A549 (cell line): ENCODE data around the gene PLEKHH3. TPM values are rescaled to one million over a fixed set of nuclear protein-coding genes. Genes with fewer than 3 reads are reported as not detected.

Source experiments
- ATAC-seq, 2 experiments: fragments of 200-7000 bp in 1 of 2; fragments of >200 bp in 1 of 2; cut with Nextera tagmentation in 1 of 2; cut with Tn5 transposase in 1 of 2; 3 replicates each; pipeline versions ENCODE4 v1.8.0 to v1.9.1; 2018 to 2020; ENCODE audit warnings: mild to moderate bottlenecking in 1 of 2, moderate library complexity in 1 of 2
- CTCF ChIA-PET: fragments of 300-600 bp; sonication (Branson Sonifier 250); formaldehyde crosslinking; extraction: SDS; loops from one replicate; lab custom pipeline; 2021; ENCODE audit warnings: antibody characterized with exemption, inconsistent platforms; lab: Yijun Ruan, JAX
- POLR2A ChIA-PET: fragments of 350-600 bp; formaldehyde crosslinking; extraction: SDS; loops from one replicate; lab custom pipeline; 2021; ENCODE audit warnings: antibody characterized with exemption, inconsistent platforms; lab: Yijun Ruan, JAX
- DNase-seq, 2 experiments: peaks; one replicate each; pipeline versions ENCODE4 v3.0.0 to v3.0.0-alpha.2; 2011 to 2016; ENCODE audit warnings: low read depth in 1 of 2, low spot score in 1 of 2
- FAIRE-seq: peaks from 2 replicates; lab custom pipeline; 2011; peaks lifted over from hg19 to GRCh38; lab: Jason Lieb, UNC
- H3K27ac ChIP-seq, 2 experiments: fragments of >200 bp; sonication (Bioruptor Twin); formaldehyde crosslinking; 3 replicates each; pipeline ENCODE4 v1.5.1; 2016 to 2017
- H3K4me1 ChIP-seq: fragments of >200 bp; sonication (Bioruptor Twin); formaldehyde crosslinking; 3 replicates; pipeline ENCODE4 v1.6.1; 2016
- H3K4me2 ChIP-seq: fragments of >200 bp; sonication (Bioruptor Twin); formaldehyde crosslinking; 3 replicates; pipeline ENCODE4 v1.6.1; 2016
- H3K4me3 ChIP-seq: fragments of >200 bp; sonication (Bioruptor Twin); formaldehyde crosslinking; 3 replicates; pipeline ENCODE4 v1.5.1; 2016
- H3K9me3 ChIP-seq: fragments of >200 bp; sonication (Bioruptor Twin); formaldehyde crosslinking; 3 replicates; pipeline ENCODE4 v1.6.1; 2016
- CBX8 ChIP-seq: fragments of 200-600 bp; sonication (generic); IDR thresholded peaks from 2 replicates; pipeline ENCODE4 v1.6.1; 2016
- CHD2 ChIP-seq: fragments of 150-350 bp; IDR thresholded peaks from 2 replicates; pipeline ENCODE4 v1.6.1; 2014; ENCODE audit warnings: low read length; ENCODE audit not compliant: partially characterized antibody
- E2F6 ChIP-seq: IDR thresholded peaks from 2 replicates; pipeline ENCODE4 v1.6.1; 2012; ENCODE audit warnings: low read depth, borderline replicate concordance
- EHMT2 ChIP-seq: fragments of 200-600 bp; sonication (generic); IDR thresholded peaks from 2 replicates; pipeline ENCODE4 v1.6.1; 2016; ENCODE audit warnings: antibody characterized with exemption, low read depth, mild to moderate bottlenecking, moderate library complexity
- EP300 ChIP-seq, 2 experiments: fragments of >200 bp; sonication (Bioruptor Twin); formaldehyde crosslinking; IDR thresholded peaks; 2 replicates in 1 of 2; 3 replicates in 1 of 2; pipeline ENCODE4 v1.6.1; 2016 to 2017
- FOSB ChIP-seq: fragments of 250-450 bp; sonication (Bioruptor Pico); IDR thresholded peaks from 2 replicates; pipeline ENCODE4 v1.5.0; 2020; ENCODE audit warnings: mild to moderate bottlenecking, moderate library complexity
- HDAC2 ChIP-seq: fragments of 200-600 bp; sonication (generic); IDR thresholded peaks from 2 replicates; pipeline ENCODE4 v1.6.1; 2016
- HOXA7 ChIP-seq: fragments of 250-450 bp; sonication (Bioruptor Pico); IDR thresholded peaks from 2 replicates; pipeline ENCODE4 v1.5.0; 2020; ENCODE audit warnings: mild to moderate bottlenecking, moderate library complexity
- HOXB13 ChIP-seq: fragments of 250-450 bp; sonication (Bioruptor Pico); IDR thresholded peaks from 2 replicates; pipeline ENCODE4 v1.5.0; 2020; ENCODE audit warnings: low read depth, mild to moderate bottlenecking, moderate library complexity
- MAX ChIP-seq: IDR thresholded peaks from 2 replicates; pipeline ENCODE4 v1.6.1; 2012
- MAZ ChIP-seq: fragments of 150-350 bp; IDR thresholded peaks from 2 replicates; pipeline ENCODE4 v1.6.1; 2014; ENCODE audit warnings: antibody characterized with exemption, low read depth, low read length, borderline replicate concordance
- MYC ChIP-seq: IDR thresholded peaks from 2 replicates; pipeline ENCODE4 v1.6.1; 2012; ENCODE audit warnings: mild to moderate bottlenecking, inconsistent platforms, low read length, improper control_type of control experiment, borderline replicate concordance
- POLR2A ChIP-seq: IDR thresholded peaks from 2 replicates; pipeline ENCODE4 v1.6.1; 2012; ENCODE audit warnings: mild to moderate bottlenecking, low read length
- RAD21 ChIP-seq, 2 experiments: fragments of >200 bp in 1 of 2; sonication (Bioruptor Twin) in 1 of 2; formaldehyde crosslinking in 1 of 2; IDR thresholded peaks in 1 of 2; conservative IDR thresholded peaks in 1 of 2; 2 replicates in 1 of 2; 3 replicates in 1 of 2; pipeline ENCODE4 v1.6.1; 2012 to 2018; ENCODE audit warnings: inconsistent platforms in 1 of 2
- RARB ChIP-seq: fragments of 250-450 bp; sonication (Bioruptor Pico); IDR thresholded peaks from 2 replicates; pipeline ENCODE4 v1.8.0; 2021; ENCODE audit warnings: mild to moderate bottlenecking, moderate library complexity
- REST ChIP-seq: fragments of 200-600 bp; sonication (generic); IDR thresholded peaks from 2 replicates; pipeline ENCODE4 v1.6.1; 2016; ENCODE audit warnings: antibody characterized with exemption, mild to moderate bottlenecking, moderate library complexity
- RFX5 ChIP-seq: fragments of 450-650 bp; IDR thresholded peaks from 2 replicates; pipeline ENCODE4 v1.7.1; 2014; ENCODE audit warnings: antibody characterized with exemption, mild to moderate bottlenecking, moderate library complexity
- SREBF2 ChIP-seq: fragments of 450-650 bp; IDR thresholded peaks from 2 replicates; pipeline ENCODE4 v1.6.1; 2014; ENCODE audit warnings: mild to moderate bottlenecking, moderate library complexity
- TFCP2L1 ChIP-seq: fragments of 250-450 bp; sonication (Bioruptor Pico); IDR thresholded peaks from 2 replicates; pipeline ENCODE4 v1.5.0; 2021; ENCODE audit warnings: mild to moderate bottlenecking
- USF2 ChIP-seq: fragments of 450-650 bp; IDR thresholded peaks from 2 replicates; pipeline ENCODE4 v1.6.1; 2014; ENCODE audit warnings: antibody characterized with exemption
- ZFP36 ChIP-seq: fragments of 450-650 bp; IDR thresholded peaks from 2 replicates; pipeline ENCODE4 v1.6.1; 2014; ENCODE audit warnings: borderline replicate concordance; ENCODE audit not compliant: partially characterized antibody
- WGBS: methylation state at CpG from one replicate; pipeline ENCODE4 v1.1.6; 2017; ENCODE audit errors: missing lambda C conversion rate; 5-methylcytosine and 5-hydroxymethylcytosine counted together
- polyA plus RNA-seq, 4 experiments: library from polyadenylated mRNA; depleted of rRNA in 3 of 4; stranded (reverse); fragments of >200 nt; fragmentation: RNase III in 1 of 4; extraction: RNeasy Plus Mini Kit Qiagen cat#74134 plus additional on column Dnase treatment in 1 of 4; gene quantifications; 2 replicates in 3 of 4; 3 replicates in 1 of 4; pipeline ENCODE4 v1.2.3, GENCODE V29; 2011 to 2017

PLEKHH3 gene
- polyA plus RNA-seq, 2 of the 4 experiments (the other 2 are of a cell fraction): 5.5 to 14.0 TPM

GRCh38 chr17:42677012-42677857 is 441 bp upstream of the PLEKHH3 start (continued):
- peak in 1 of 2 experiments; percentile 18; a peak in 1 of 5 replicates for TF ChIP-seq EP300 (IDR thresholded peaks at IDR 0.05)
- peak; percentile 92 for TF ChIP-seq USF2
- TF ChIP-seq, all 56 proteins: peak for 10

- DNase-seq (peak; percentile 47 to 58), FAIRE-seq (no peak), ATAC-seq (peak; percentile 1 to 3; a peak in 2 of 6 replicates)
- H3K4me3 ChIP-seq: peak overlapping the region; percentile 87
- peak overlapping the region; percentile 93 to 95 for H3K27ac ChIP-seq
- peaks cover 47% of the 10 kb centered on the region for H3K4me1 ChIP-seq
- POLR2A ChIA-PET: interaction anchor here (0.8 to 4.9 kb wide), 7 partner anchors 8 to 140 kb away, joined by 3 to 63 read pairs (median 8); partner anchors contain the start of genes NAGLU, PSMC3IP, RETREG3 and TUBG1
- CTCF ChIA-PET: interaction anchor here (0.7 to 15.7 kb wide), 21 partner anchors 9 to 111 kb away, joined by 3 to 394 read pairs (median 5); partner anchors contain the start of genes PSMC3IP, RETREG3, TUBG1 and TUBG2
- 5% methylated on average over 10 of the region's 43 CpGs for WGBS
- no peaks in the 10 kb centered on the region for H3K9me3 ChIP-seq
- H3K4me2 ChIP-seq: peak overlapping the region; percentile 99
- TF ChIP-seq MAX: 0 out of 2 replicates have a peak, but pooled peaks have one; percentile 16
- TF ChIP-seq POLR2A: 0 out of 2 replicates have a peak, but pooled peaks have one; percentile 17
- TF ChIP-seq MYC: 0 out of 2 replicates have a peak, but pooled peaks have one; percentile 10
- peak; percentile 58; the same call in 1 of the 2 replicates for TF ChIP-seq REST
- peak; percentile 63 for TF ChIP-seq E2F6
- no peak for TF ChIP-seq HOXB13 (CRISPR knock-in tag)
- TF ChIP-seq ZFP36: no peak
- no peak for TF ChIP-seq HDAC2
- TF ChIP-seq MAZ: 0 out of 2 replicates have a peak, but pooled peaks have one; percentile 44
- TF ChIP-seq TFCP2L1 (CRISPR knock-in tag): 0 out of 2 replicates have a peak, but pooled peaks have one; percentile 22
- no peak for TF ChIP-seq HOXA7 (CRISPR knock-in tag)
- TF ChIP-seq, all 56 proteins: peak for 7
Measured at GRCh38 chr17:42675965-42676423, 800 bp downstream of the PLEKHH3 start.

GRCh38 chr17:42675348-42675964 is 1.3 kb downstream of the PLEKHH3 start:
- 16% methylated on average over 11 of the region's 27 CpGs for WGBS
- Histone ChIP-seq H3K27ac (peak overlapping the region; percentile 93 to 95), H3K9me3 (no peaks in the 10 kb centered on the region), H3K4me2 (peak overlapping the region; percentile 99), H3K4me1 (peaks cover 47% of the 10 kb centered on the region), H3K4me3 (peak overlapping the region; percentile 87)
- CTCF ChIA-PET: interaction anchor here (0.7 to 15.7 kb wide), 18 partner anchors 8 to 95 kb away, joined by 3 to 394 read pairs (median 4); partner anchors contain the start of genes PSMC3IP and TUBG2
- POLR2A ChIA-PET: interaction anchor here (1.8 to 4.9 kb wide), 4 partner anchors 8 to 98 kb away, joined by 8 to 63 read pairs (median 47); partner anchors contain the start of genes PSMC3IP, RETREG3 and TUBG1
- FAIRE-seq: no peak
- no peak for DNase-seq
- TF ChIP-seq EHMT2 (no peak), RAD21 (conservative IDR thresholded peaks at IDR 0.05 in 1 of 2, IDR thresholded peaks at IDR 0.05 in 1 of 2) (no peak), FOSB (CRISPR knock-in tag) (no peak), ZFP36 (no peak), RFX5 (no peak), RARB (CRISPR knock-in tag) (no peak), CHD2 (no peak), CBX8 (no peak), SREBF2 (no peak)
- TF ChIP-seq, all 56 proteins: peak for 0
- ATAC-seq: no peak
